ENCODE measurements around the gene RPS23. TPM values are rescaled to one million over a fixed set of nuclear protein-coding genes. Genes with fewer than 3 reads are reported as not detected.

The RPS23 gene
- total RNA-seq, 1 experiment from 2014 or later: 1,388 TPM

- DNase-seq (ENCODE audit: low read depth, low spot score) (no peak), ATAC-seq (no peak)
- CTCF ChIA-PET: no interaction called here
Observed at GRCh38 chr5:82291420-82291819, 13.3 kb upstream of the RPS23 start.

GRCh38 chr5:82290908-82291307 is 12.8 kb upstream of the RPS23 start:
- DNase-seq (ENCODE audit: low read depth, low spot score) (no peak), ATAC-seq (no peak)
- H3K4me3 ChIP-seq (ENCODE audit: low read depth in 2 of 2, low read length in 2 of 2): no peak overlapping the region
- H3K36me3 ChIP-seq (ENCODE audit: control insufficient read depth, insufficient read depth, low read length): no peaks in the 10 kb centered on the region
- no TSS peak for BruUV-seq (replicated peaks)
- H3K9me3 ChIP-seq (ENCODE audit: control insufficient read depth, insufficient read depth, low read depth, low read length): no peaks in the 10 kb centered on the region
- no peaks in the 10 kb centered on the region for H3K4me1 ChIP-seq (ENCODE audit: control insufficient read depth, insufficient read depth, low read length)
- intact Hi-C loops (cut with micrococcal nuclease; ENCODE audit: unreplicated experiment) (no loop called here), in situ Hi-C loops (cut with HindIII; ENCODE audit: low pct_unique_long_range_greater_than_20kb, low sequenced_read_pairs) (no loop called here)
- ChIA-PET CTCF (no interaction called here), POLR2A (no interaction called here)
- TF ChIP-seq REST (IDR thresholded peaks at IDR 0.05; ENCODE audit: insufficient read depth in 1 of 2, low read depth in 2 of 2, low read length in 1 of 2) (no peak), TCF7L2 (IDR thresholded peaks at IDR 0.05; ENCODE audit: low read depth, low read length) (no peak)
- H3K27ac ChIP-seq (ENCODE audit: low read length): no peak overlapping the region
- H3K27me3 ChIP-seq (ENCODE audit: control insufficient read depth, insufficient read depth, low read length): no peaks in the 10 kb centered on the region

More at GRCh38 chr5:82291420-82291819, 13.3 kb upstream of the RPS23 start:
- intact Hi-C loops (cut with micrococcal nuclease; ENCODE audit: unreplicated experiment): no loop called here
- TF ChIP-seq TCF7L2 (IDR thresholded peaks at IDR 0.05; ENCODE audit: low read depth, low read length) (no peak), CTCF (IDR thresholded peaks at IDR 0.05) (no peak), REST (IDR thresholded peaks at IDR 0.05; ENCODE audit: insufficient read depth in 1 of 2, low read depth in 2 of 2, low read length in 1 of 2) (no peak), POLR2AphosphoS5 (IDR thresholded peaks at IDR 0.05; ENCODE audit: low read depth, low read length) (no peak), SIN3A (IDR thresholded peaks at IDR 0.05; ENCODE audit: borderline replicate concordance, insufficient read depth, low read depth, low read length) (no peak)
- Histone ChIP-seq H3K4me1 (ENCODE audit: control insufficient read depth, insufficient read depth, low read length) (no peaks in the 10 kb centered on the region), H3K36me3 (ENCODE audit: control insufficient read depth, insufficient read depth, low read length) (no peaks in the 10 kb centered on the region), H3K9me3 (ENCODE audit: control insufficient read depth, insufficient read depth, low read depth, low read length) (no peaks in the 10 kb centered on the region), H3K27me3 (ENCODE audit: control insufficient read depth, insufficient read depth, low read length) (no peaks in the 10 kb centered on the region), H3K27ac (ENCODE audit: low read length) (no peak overlapping the region), H3K4me3 (ENCODE audit: low read depth in 2 of 2, low read length in 2 of 2) (no peak overlapping the region)
- BruUV-seq (replicated peaks): no TSS peak
- in situ Hi-C loops (cut with HindIII; ENCODE audit: low pct_unique_long_range_greater_than_20kb, low sequenced_read_pairs): no loop called here
- POLR2A ChIA-PET: no interaction called here

All from Panc1 (cell line).